ENCODE results near the gene AASDH. TPM values are rescaled to one million over a fixed set of nuclear protein-coding genes. Genes with fewer than 3 reads are reported as not detected.
A peak's percentile ranks its signal among the peaks of the same experiment; 100 is the strongest.

Gene AASDH
- total RNA-seq, 1 donor = 16.9 TPM

GRCh38 chr4:56305390-56305789 is 81.9 kb downstream of the AASDH start:
- H3K4me3 ChIP-seq (ENCODE audit: low read depth, low read length) = no peak overlapping the region
- no peak for TF ChIP-seq CTCF (IDR thresholded peaks at IDR 0.05; ENCODE audit: insufficient read depth, low read length)
- DNase-seq (ENCODE audit: low read depth) = no peak

- DNase-seq (ENCODE audit: low read depth) = no peak
- TF ChIP-seq CTCF (IDR thresholded peaks at IDR 0.05; ENCODE audit: insufficient read depth, low read length) = no peak
- no peak overlapping the region for H3K4me3 ChIP-seq (ENCODE audit: low read depth, low read length)
Observed at GRCh38 chr4:56303921-56304320, 83.4 kb downstream of the AASDH start.

GRCh38 chr4:56302760-56303159 is 84.5 kb downstream of the AASDH start:
- DNase-seq (ENCODE audit: low read depth) = no peak
- TF ChIP-seq CTCF (IDR thresholded peaks at IDR 0.05; ENCODE audit: insufficient read depth, low read length) = no peak
- H3K4me3 ChIP-seq (ENCODE audit: low read depth, low read length) = no peak overlapping the region

- no peak overlapping the region for H3K4me3 ChIP-seq (ENCODE audit: low read depth, low read length)
- DNase-seq (ENCODE audit: low read depth) = no peak
- TF ChIP-seq CTCF (IDR thresholded peaks at IDR 0.05; ENCODE audit: insufficient read depth, low read length) = no peak
Observed at GRCh38 chr4:56301997-56302496, 85.2 kb downstream of the AASDH start.

GRCh38 chr4:56301181-56301996 is 85.9 kb downstream of the AASDH start:
- peak; percentile 98 for TF ChIP-seq CTCF (IDR thresholded peaks at IDR 0.05; ENCODE audit: insufficient read depth, low read length)
- DNase-seq (ENCODE audit: low read depth) = peak; percentile 91
- no peak overlapping the region for H3K4me3 ChIP-seq (ENCODE audit: low read depth, low read length)

GRCh38 chr4:56298236-56298635 is 89.1 kb downstream of the AASDH start:
- H3K4me3 ChIP-seq (ENCODE audit: low read depth, low read length) = no peak overlapping the region
- TF ChIP-seq CTCF (IDR thresholded peaks at IDR 0.05; ENCODE audit: insufficient read depth, low read length) = no peak
- DNase-seq (ENCODE audit: low read depth) = no peak

Measured in fibroblast of the aortic adventitia (primary cell).